Measurements from ENCODE around the gene SUN5.

Gene SUN5

GRCh38 chr20:32995802-32996201, 8.4 kb downstream of the SUN5 start:
- DNase-seq (ENCODE audit: low read depth, low spot score) = no peak

GRCh38 chr20:32993496-32994050, 10.7 kb downstream of the SUN5 start:
- DNase-seq (ENCODE audit: low read depth, low spot score) = no peak

- DNase-seq (ENCODE audit: low read depth, low spot score) = no peak
Measured at GRCh38 chr20:32991792-32992641, 12.2 kb downstream of the SUN5 start.

GRCh38 chr20:32991383-32991782, 12.8 kb downstream of the SUN5 start:
- no peak for DNase-seq (ENCODE audit: low read depth, low spot score)

GRCh38 chr20:32990426-32990825, 13.8 kb downstream of the SUN5 start:
- DNase-seq (ENCODE audit: low read depth, low spot score) = no peak

GRCh38 chr20:32989507-32990283, 14.5 kb downstream of the SUN5 start:
- no peak for DNase-seq (ENCODE audit: low read depth, low spot score)

- no peak for DNase-seq (ENCODE audit: low read depth, low spot score)
Measured at GRCh38 chr20:32988008-32988407, 16.2 kb downstream of the SUN5 start.

- DNase-seq (ENCODE audit: low read depth, low spot score) = no peak
Measured at GRCh38 chr20:32987044-32987825, 17.0 kb downstream of the SUN5 start.

- no peak for DNase-seq (ENCODE audit: low read depth, low spot score)
Measured at GRCh38 chr20:32986331-32986966, 17.8 kb downstream of the SUN5 start.

GRCh38 chr20:32985596-32985995, 18.6 kb downstream of the SUN5 start:
- no peak for DNase-seq (ENCODE audit: low read depth, low spot score)

GRCh38 chr20:32984631-32985354, 19.4 kb downstream of the SUN5 start:
- no peak for DNase-seq (ENCODE audit: low read depth, low spot score)

GRCh38 chr20:32984196-32984595, 20.0 kb downstream of the SUN5 start:
- DNase-seq (ENCODE audit: low read depth, low spot score) = no peak

GRCh38 chr20:32983459-32984112, 20.6 kb downstream of the SUN5 start:
- no peak for DNase-seq (ENCODE audit: low read depth, low spot score)

- DNase-seq (ENCODE audit: low read depth, low spot score) = no peak
Measured at GRCh38 chr20:32982617-32983458, 21.4 kb downstream of the SUN5 start.

- DNase-seq (ENCODE audit: low read depth, low spot score) = no peak
Measured at GRCh38 chr20:32980990-32981389, 23.2 kb downstream of the SUN5 start.

- no peak for DNase-seq (ENCODE audit: low read depth, low spot score)
Measured at GRCh38 chr20:32980131-32980941, 23.9 kb downstream of the SUN5 start.

- DNase-seq (ENCODE audit: low read depth, low spot score) = no peak
Measured at GRCh38 chr20:32979201-32979998, 24.8 kb downstream of the SUN5 start.

GRCh38 chr20:32978009-32978335, 26.3 kb downstream of the SUN5 start:
- DNase-seq (ENCODE audit: low read depth, low spot score) = no peak
